ENCODE measurements around the gene GTF2IRD1. TPM values are rescaled to one million over a fixed set of nuclear protein-coding genes. Genes with fewer than 3 reads are reported as not detected.
"Not testable (repeated sequence)": the region's sequence is repeated elsewhere in the genome, so short reads cannot be mapped to it uniquely, and the experiment has no call there.

Gene GTF2IRD1
- total and polyA plus RNA-seq, 2 experiments from 2014 or later = 28.7 to 37.1 TPM

DNA sequence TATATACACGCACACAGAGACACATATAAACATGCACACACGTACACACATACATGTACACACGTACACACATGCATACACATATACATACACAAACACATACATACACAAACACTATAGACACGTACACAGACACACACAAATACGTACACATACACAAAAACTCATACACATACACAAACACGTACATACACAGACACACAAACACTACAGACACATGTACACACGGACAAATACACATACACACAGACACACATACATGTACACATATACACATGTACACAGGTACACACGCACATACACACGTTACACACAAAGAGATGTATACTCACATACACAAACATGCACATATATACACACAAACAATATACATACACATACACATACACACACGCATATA lies 35.2 kb upstream of the GTF2IRD1 start:
- Histone ChIP-seq H2AFZ (no peak overlapping the region), H3K4me1 (ENCODE audit: insufficient read depth) (no peaks in the 10 kb centered on the region), H3K27ac (ENCODE audit: low read depth) (no peak overlapping the region), H4K20me1 (replicated peaks; ENCODE audit: insufficient read depth) (no peaks in the 10 kb centered on the region), H3K4me2 (no peak overlapping the region), H3K79me2 (replicated peaks; ENCODE audit: insufficient read depth) (no peaks in the 10 kb centered on the region), H3F3A (replicated peaks; ENCODE audit: low read depth) (peaks cover 6% of the 10 kb centered on the region; the same call in 1 of the 2 replicates), H3K4me3 (no peak overlapping the region), H3K36me3 (ENCODE audit: insufficient read depth) (no peaks in the 10 kb centered on the region), H3K27me3 (ENCODE audit: insufficient read depth) (no peaks in the 10 kb centered on the region), H3K9me2 (ENCODE audit: insufficient read depth) (no peaks in the 10 kb centered on the region)
- H3K9me3 Mint-ChIP-seq = no peaks in the 10 kb centered on the region
- peaks cover 10% of the 10 kb centered on the region for H3K27me3 Mint-ChIP-seq (ENCODE audit: insufficient read depth, low read depth, poor library complexity)
- DNase-seq (ENCODE audit: low spot score) = no peak
- no peak for ATAC-seq
- no peak overlapping the region for H3K4me3 Mint-ChIP-seq
- no peaks in the 10 kb centered on the region; the same call in 2 of the 3 replicates for H3K36me3 Mint-ChIP-seq (ENCODE audit: low read depth)
- no peaks in the 10 kb centered on the region; the same call in 2 of the 3 replicates for H3K4me1 Mint-ChIP-seq
- no peak overlapping the region for H3K27ac Mint-ChIP-seq
- TF ChIP-seq POLR2AphosphoS5 (IDR thresholded peaks at IDR 0.05; ENCODE audit: low read depth) (no peak), NANOG (IDR thresholded peaks at IDR 0.05; ENCODE audit: borderline replicate concordance) (no peak), ZNF331 (CRISPR knock-in tag; IDR thresholded peaks at IDR 0.05; ENCODE audit: low read depth) (no peak), ETS1 (IDR thresholded peaks at IDR 0.05) (no peak), EZH2phosphoT487 (IDR thresholded peaks at IDR 0.05; ENCODE audit: unreplicated experiment) (no peak)

GRCh38 chr7:74419232-74419631 lies 34.5 kb upstream of the GTF2IRD1 start:
- not testable (repeated sequence) for H3K79me2 ChIP-seq (replicated peaks; ENCODE audit: insufficient read depth); DNase-seq (ENCODE audit: low spot score); H4K20me1 ChIP-seq (replicated peaks; ENCODE audit: insufficient read depth); H3K4me1 Mint-ChIP-seq; H3K4me3 Mint-ChIP-seq; H2AFZ ChIP-seq; H3K27ac Mint-ChIP-seq; H3K4me3 ChIP-seq; H3F3A ChIP-seq (replicated peaks; ENCODE audit: low read depth); H3K4me2 ChIP-seq; H3K4me1 ChIP-seq (ENCODE audit: insufficient read depth); ATAC-seq; H3K27ac ChIP-seq (ENCODE audit: low read depth); H3K9me2 ChIP-seq (ENCODE audit: insufficient read depth); H3K27me3 ChIP-seq (ENCODE audit: insufficient read depth); H3K36me3 Mint-ChIP-seq (ENCODE audit: low read depth); H3K9me3 Mint-ChIP-seq; H3K36me3 ChIP-seq (ENCODE audit: insufficient read depth)
- peaks cover 10% of the 10 kb centered on the region for H3K27me3 Mint-ChIP-seq (ENCODE audit: insufficient read depth, low read depth, poor library complexity)

DNA sequence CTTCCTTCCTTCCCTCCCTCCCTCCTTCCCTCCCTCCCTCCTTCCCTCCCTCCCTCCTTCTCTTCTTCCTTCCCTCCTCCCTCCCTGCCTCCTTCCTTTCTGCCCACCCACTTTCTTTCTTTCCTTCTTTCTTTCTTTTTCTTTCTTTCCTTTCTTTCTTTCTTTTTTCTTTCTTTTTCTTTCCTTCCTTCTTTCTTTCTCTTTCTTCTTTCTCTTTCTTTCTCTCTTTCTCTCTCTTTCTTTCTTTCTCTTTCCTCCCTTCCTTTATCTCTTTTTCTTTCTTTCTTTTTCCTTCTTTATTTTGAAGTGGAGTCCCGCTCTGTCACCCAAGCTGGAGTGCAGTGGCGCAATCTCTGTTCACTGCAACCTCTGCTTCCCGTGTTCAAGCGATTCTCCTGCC lies 33.7 kb upstream of the GTF2IRD1 start:
- Mint-ChIP-seq H3K27ac (no peak overlapping the region), H3K4me1 (no peaks in the 10 kb centered on the region; the same call in 2 of the 3 replicates), H3K9me3 (no peaks in the 10 kb centered on the region)

More for the DNA sequence above, 33.7 kb upstream of the GTF2IRD1 start:
- ATAC-seq (no peak), DNase-seq (ENCODE audit: low spot score) (no peak)
- Histone ChIP-seq H3K27ac (ENCODE audit: low read depth) (no peak overlapping the region), H3K27me3 (ENCODE audit: insufficient read depth) (no peaks in the 10 kb centered on the region), H3K36me3 (ENCODE audit: insufficient read depth) (no peaks in the 10 kb centered on the region), H3K79me2 (replicated peaks; ENCODE audit: insufficient read depth) (no peaks in the 10 kb centered on the region), H3F3A (replicated peaks; ENCODE audit: low read depth) (peaks cover 6% of the 10 kb centered on the region; the same call in 1 of the 2 replicates), H3K9me2 (ENCODE audit: insufficient read depth) (no peaks in the 10 kb centered on the region), H4K20me1 (replicated peaks; ENCODE audit: insufficient read depth) (no peaks in the 10 kb centered on the region), H3K4me2 (no peak overlapping the region), H3K4me1 (ENCODE audit: insufficient read depth) (no peaks in the 10 kb centered on the region), H2AFZ (no peak overlapping the region), H3K4me3 (no peak overlapping the region)
- TF ChIP-seq ZNF114 (CRISPR knock-in tag; IDR thresholded peaks at IDR 0.05) = no peak
- TF ChIP-seq ETS1 (IDR thresholded peaks at IDR 0.05) = no peak
- Mint-ChIP-seq H3K4me3 (no peak overlapping the region), H3K27me3 (ENCODE audit: insufficient read depth, low read depth, poor library complexity) (peaks cover 10% of the 10 kb centered on the region), H3K36me3 (ENCODE audit: low read depth) (no peaks in the 10 kb centered on the region; the same call in 2 of the 3 replicates)
